Epithelial cell of proximal tubule (primary cell): Measurements from ENCODE around the gene GALNT18. TPM values are rescaled to one million over a fixed set of nuclear protein-coding genes. Genes with fewer than 3 reads are reported as not detected.

Experiments used
- DNase-seq: peaks from one replicate; pipeline ENCODE4 v3.0.0-alpha.2; 2011; ENCODE audit warnings: low read depth
- H3K4me3 ChIP-seq: 2 replicates; pipeline ENCODE4 v1.5.1; 2011; ENCODE audit warnings: low read depth, mild to moderate bottlenecking, low read length
- CTCF ChIP-seq: conservative IDR thresholded peaks from 2 replicates; pipeline ENCODE4 v1.5.1; 2012; ENCODE audit warnings: low read depth, mild to moderate bottlenecking, low read length
- total RNA-seq: library from RNA; depleted of rRNA; stranded (reverse); fragments of >200 nt; gene quantifications from 2 replicates; pipeline ENCODE4 v1.2.3, GENCODE V29; 2015

GALNT18 gene
- total RNA-seq, 1 donor from 2014 or later, result 7.8 TPM

DNA sequence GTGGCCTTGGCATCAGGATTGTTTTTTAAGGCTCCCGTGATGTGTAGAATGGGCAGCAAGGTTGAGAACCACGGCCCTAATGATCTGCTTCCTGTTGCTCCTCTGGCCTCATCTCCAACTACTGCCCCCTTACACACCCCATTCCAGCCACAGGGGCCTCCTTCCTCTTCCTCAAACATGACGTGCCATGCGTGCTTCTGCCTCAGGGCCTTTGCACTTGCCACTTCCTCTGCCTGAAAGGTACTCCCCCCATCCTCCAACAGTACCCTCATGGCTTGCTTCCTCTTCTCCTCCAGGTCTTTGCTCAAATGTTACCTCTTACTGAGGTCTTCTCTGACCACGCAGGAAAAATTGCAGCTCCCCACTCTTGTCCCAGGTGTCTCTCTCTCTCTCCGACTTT lies 174.8 kb downstream of the GALNT18 start:
- no peak for TF ChIP-seq CTCF
- H3K4me3 ChIP-seq, result no peak overlapping the region
- no peak for DNase-seq

GRCh38 chr11:11446564-11446963 lies 175.2 kb downstream of the GALNT18 start:
- DNase-seq, result no peak
- H3K4me3 ChIP-seq, result no peak overlapping the region
- no peak for TF ChIP-seq CTCF

GRCh38 chr11:11445441-11446185 lies 176.2 kb downstream of the GALNT18 start:
- TF ChIP-seq CTCF, result no peak
- DNase-seq, result no peak

DNA sequence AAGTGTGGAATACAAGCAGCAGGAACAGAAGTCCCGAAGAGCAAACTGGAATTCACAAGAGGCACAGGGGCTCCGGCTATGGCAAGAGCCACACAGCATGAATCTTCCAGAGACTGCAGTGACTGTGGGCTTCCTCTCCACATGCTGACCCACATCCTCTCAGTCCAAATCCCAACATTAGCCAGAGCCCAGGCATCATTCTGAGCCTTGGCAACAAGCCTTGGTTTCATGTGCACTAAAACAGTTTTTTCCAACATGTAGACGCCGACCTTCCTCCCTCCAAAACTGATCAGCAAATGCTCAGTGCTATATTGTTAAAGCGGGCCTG lies 177.0 kb downstream of the GALNT18 start:
- no peak overlapping the region for H3K4me3 ChIP-seq
- TF ChIP-seq CTCF, result no peak
- DNase-seq, result no peak

More at GRCh38 chr11:11445441-11446185, 176.2 kb downstream of the GALNT18 start:
- H3K4me3 ChIP-seq, result no peak overlapping the region

DNA sequence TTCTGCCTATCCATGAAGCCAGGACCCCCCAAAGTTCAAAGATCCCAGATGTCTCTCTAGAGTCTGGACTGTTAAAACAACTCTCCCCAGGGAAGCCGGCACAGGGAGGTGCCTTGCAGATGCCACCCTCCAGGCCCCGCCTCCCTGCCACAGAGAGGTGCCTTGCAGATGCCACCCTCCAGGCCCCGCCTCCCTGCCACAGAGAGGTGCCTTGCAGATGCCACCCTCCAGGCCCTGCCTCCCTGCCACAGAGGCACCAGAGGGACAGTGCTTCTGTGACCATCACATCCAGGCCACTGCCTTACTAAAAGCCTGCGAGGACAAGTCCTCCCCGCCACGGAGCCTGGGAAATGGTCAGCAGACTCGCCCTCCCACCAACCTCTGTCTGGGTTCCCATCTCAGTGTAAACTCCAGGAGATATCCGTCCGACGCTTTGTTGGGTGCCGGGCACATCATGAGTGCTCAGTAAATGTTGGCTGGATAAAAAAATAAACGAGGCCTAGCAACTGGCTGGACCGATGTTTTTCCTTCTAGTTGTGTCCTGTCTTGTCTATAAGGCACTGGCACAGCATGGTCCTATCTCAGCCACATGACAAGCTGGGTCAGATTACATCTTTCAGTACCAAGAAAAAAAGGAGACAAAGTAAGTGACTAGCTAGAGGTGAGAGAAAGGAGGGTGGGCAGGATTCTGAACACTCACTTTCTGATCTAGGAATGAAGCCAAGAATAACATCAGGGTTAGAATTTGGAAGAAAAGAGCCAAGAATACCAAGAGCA lies 177.6 kb downstream of the GALNT18 start:
- H3K4me3 ChIP-seq, result no peak overlapping the region
- no peak for TF ChIP-seq CTCF
- no peak for DNase-seq

DNA sequence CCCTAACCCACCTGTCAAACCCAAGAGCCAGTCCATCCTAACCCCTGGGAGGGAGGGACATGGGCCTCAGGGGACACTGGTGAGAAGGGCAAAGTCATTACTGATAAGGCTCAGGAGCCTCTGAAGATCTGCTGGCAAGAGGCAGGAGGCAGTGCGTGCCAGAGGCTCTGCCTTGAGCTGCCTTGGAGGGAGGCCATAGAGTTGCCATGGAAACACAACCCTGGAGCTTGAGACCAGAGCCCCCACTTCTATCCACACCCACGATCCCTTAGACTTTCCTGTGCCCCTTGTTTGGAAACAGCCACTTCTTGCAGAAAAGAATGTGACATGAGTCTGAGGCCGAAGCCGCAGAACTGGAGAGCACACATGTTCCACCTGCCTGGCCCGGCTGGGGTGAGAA lies 179.0 kb downstream of the GALNT18 start:
- TF ChIP-seq CTCF, result no peak
- no peak for DNase-seq
- H3K4me3 ChIP-seq, result no peak overlapping the region

DNA sequence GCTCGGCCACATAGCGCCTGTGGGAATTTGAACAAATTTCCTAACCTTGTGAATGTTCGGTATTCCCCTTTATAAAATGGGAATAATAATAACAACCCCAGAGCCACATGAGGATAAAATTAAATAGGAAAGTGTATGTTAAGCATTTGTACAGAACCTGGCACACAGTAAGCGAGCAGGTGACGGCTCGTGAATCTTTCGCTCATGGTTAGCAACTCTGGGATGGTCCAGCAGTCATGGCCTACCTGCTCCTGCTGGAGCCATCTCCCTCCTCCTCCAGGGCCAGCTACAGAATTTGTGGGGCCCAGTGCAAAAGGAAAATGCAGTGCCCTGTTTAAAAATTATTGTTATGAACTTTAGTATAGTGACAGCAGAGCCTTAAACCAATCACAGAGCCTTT lies 180.3 kb downstream of the GALNT18 start:
- no peak for TF ChIP-seq CTCF
- DNase-seq, result no peak

More for the DNA sequence above, 180.3 kb downstream of the GALNT18 start:
- no peak overlapping the region for H3K4me3 ChIP-seq
